A673 (cell line): ENCODE results near the gene HAGH. TPM values are rescaled to one million over a fixed set of nuclear protein-coding genes. Genes with fewer than 3 reads are reported as not detected.

Experiments used
- BruUV-seq: library from RNA; stranded (reverse); fragments of 400-500 nt; replicated peaks from 2 replicates; lab custom pipeline; 2021; lab: Mats Ljungman, UMichigan
- CTCF ChIA-PET: fragments of 300-600 bp; sonication (Branson Sonifier 250); formaldehyde crosslinking; loops from one replicate; lab custom pipeline; 2022; ENCODE audit warnings: antibody characterized with exemption; lab: Charles Lee
- POLR2A ChIA-PET: fragments of 300-600 bp; sonication (Branson Sonifier 250); formaldehyde crosslinking; loops from one replicate; lab custom pipeline; 2022; ENCODE audit warnings: antibody characterized with exemption; ENCODE audit not compliant: low non-redundant PET; lab: Charles Lee
- DNase-seq: peaks from one replicate; pipeline ENCODE4 v3.0.0-alpha.2; 2015; ENCODE audit warnings: low spot score
- H3K27ac ChIP-seq: fragments of 200-600 bp; sonication (generic); 2 replicates; pipeline ENCODE4 v1.5.1; 2016; ENCODE audit warnings: mixed run types, low read depth, mild to moderate bottlenecking, mixed read lengths, antibody characterized with exemption, low read length; ENCODE audit not compliant: poor library complexity, severe bottlenecking
- H3K27me3 ChIP-seq: fragments of 200-600 bp; sonication (generic); replicated peaks from 2 replicates; pipeline ENCODE4 v1.6.1; 2017; ENCODE audit warnings: mixed run types, low read depth, mild to moderate bottlenecking, mixed read lengths, antibody characterized with exemption, low read length; ENCODE audit not compliant: insufficient read depth, poor library complexity
- H3K36me3 ChIP-seq: fragments of 200-600 bp; sonication (generic); 2 replicates; pipeline ENCODE4 v1.6.1; 2016; ENCODE audit warnings: mixed run types, mild to moderate bottlenecking, mixed read lengths, antibody characterized with exemption, low read length; ENCODE audit not compliant: insufficient read depth, poor library complexity, severe bottlenecking
- H3K4me1 ChIP-seq: fragments of 200-600 bp; sonication (generic); 2 replicates; pipeline ENCODE4 v1.6.1; 2017; ENCODE audit warnings: mixed run types, mild to moderate bottlenecking, mixed read lengths, antibody characterized with exemption, low read length; ENCODE audit not compliant: insufficient read depth, poor library complexity, severe bottlenecking
- H3K4me3 ChIP-seq: fragments of 200-600 bp; sonication (generic); 2 replicates; pipeline ENCODE4 v1.5.1; 2016; ENCODE audit warnings: low read depth, mixed run types, mild to moderate bottlenecking, mixed read lengths, low read length; ENCODE audit not compliant: poor library complexity, severe bottlenecking
- H3K9me3 ChIP-seq: fragments of 200-600 bp; sonication (generic); 2 replicates; pipeline ENCODE4 v1.6.1; 2016; ENCODE audit warnings: mixed run types, low read depth, mild to moderate bottlenecking, mixed read lengths, antibody characterized with exemption, low read length; ENCODE audit not compliant: poor library complexity, severe bottlenecking
- EZH2 ChIP-seq: fragments of 200-600 bp; sonication (generic); IDR thresholded peaks from 2 replicates; pipeline ENCODE4 v1.6.1; 2017; ENCODE audit warnings: borderline replicate concordance, low read depth, mild to moderate bottlenecking, mixed read lengths, antibody characterized with exemption, low read length; ENCODE audit not compliant: poor library complexity, severe bottlenecking
- intact Hi-C: fragments of 100-400 bp; cut with micrococcal nuclease; formaldehyde crosslinking; loops from one replicate; pipeline ENCODE4 v1.10.0; 2022; ENCODE audit not compliant: unreplicated experiment
- total RNA-seq: library from RNA; stranded (reverse); gene quantifications from 2 replicates; pipeline ENCODE4 v1.2.3, GENCODE V29; 2021
- TF ChIP-seq, protein P1 (sequence below): fragments of 300-800, 200-600 bp; sonication (generic); conservative IDR thresholded peaks from 2 replicates; pipeline ENCODE4 v1.5.1; 2017; ENCODE audit warnings: low read depth, mild to moderate bottlenecking, antibody characterized with exemption, low read length, moderate library complexity, mixed read lengths

Gene HAGH
- total RNA-seq, 1 experiment from 2014 or later: 14.4 TPM

DNA sequence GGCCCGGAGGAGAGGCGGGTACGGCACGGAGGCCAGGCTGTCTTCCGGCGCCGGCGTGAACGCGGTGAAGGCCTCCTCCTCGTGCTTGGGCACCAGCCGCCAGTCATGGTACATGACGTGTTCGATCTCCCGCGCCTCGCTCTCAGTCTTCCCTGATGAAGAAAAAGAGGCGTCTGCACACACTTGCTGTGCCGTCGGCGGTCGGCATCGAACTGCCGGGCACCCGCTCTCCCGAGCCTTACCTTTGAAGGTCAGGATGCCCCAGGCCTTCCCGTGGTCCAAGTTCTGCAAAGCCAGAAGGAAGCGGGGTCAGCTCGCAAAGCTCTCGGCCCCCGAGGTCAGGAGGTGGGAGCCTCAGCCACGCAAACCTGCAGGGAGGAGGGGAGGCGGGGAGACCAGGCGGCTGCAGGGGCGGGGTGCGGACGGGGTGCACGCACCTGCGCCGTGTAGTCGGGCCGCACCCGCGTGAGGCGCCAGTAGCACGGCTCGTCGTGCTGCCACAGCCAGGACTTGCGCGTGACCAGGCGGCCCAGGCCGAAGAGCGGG, 54.2 kb downstream of the HAGH start, which contains the start of gene EME2:
Gene EME2, plus strand, starts transcription at position 449 of the 546 bp plus-strand sequence. CDS start 418 bp downstream, outside the sequence.
- no peak for TF ChIP-seq EZH2
- TF ChIP-seq, protein P1, sequence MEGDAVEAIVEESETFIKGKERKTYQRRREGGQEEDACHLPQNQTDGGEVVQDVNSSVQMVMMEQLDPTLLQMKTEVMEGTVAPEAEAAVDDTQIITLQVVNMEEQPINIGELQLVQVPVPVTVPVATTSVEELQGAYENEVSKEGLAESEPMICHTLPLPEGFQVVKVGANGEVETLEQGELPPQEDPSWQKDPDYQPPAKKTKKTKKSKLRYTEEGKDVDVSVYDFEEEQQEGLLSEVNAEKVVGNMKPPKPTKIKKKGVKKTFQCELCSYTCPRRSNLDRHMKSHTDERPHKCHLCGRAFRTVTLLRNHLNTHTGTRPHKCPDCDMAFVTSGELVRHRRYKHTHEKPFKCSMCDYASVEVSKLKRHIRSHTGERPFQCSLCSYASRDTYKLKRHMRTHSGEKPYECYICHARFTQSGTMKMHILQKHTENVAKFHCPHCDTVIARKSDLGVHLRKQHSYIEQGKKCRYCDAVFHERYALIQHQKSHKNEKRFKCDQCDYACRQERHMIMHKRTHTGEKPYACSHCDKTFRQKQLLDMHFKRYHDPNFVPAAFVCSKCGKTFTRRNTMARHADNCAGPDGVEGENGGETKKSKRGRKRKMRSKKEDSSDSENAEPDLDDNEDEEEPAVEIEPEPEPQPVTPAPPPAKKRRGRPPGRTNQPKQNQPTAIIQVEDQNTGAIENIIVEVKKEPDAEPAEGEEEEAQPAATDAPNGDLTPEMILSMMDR: no peak
- CTCF ChIA-PET: interaction anchor here (0.7 to 1.4 kb wide), 3 partner anchors 10 to 67 kb away, joined by 3 to 5 read pairs (median 3); partner anchors contain the start of genes MAPK8IP3, NUBP2 and SPSB3
- intact Hi-C loops: loop anchor here (10.0 kb wide), 1 partner anchor 52 kb away; the partner anchor contains the start of genes FAHD1 and HAGH
- peak within 1 kb of the TSS; percentile 98 for H3K27ac ChIP-seq
- H3K9me3 ChIP-seq: no peaks in the 10 kb centered on the region
- DNase-seq: no peak
- H3K4me3 ChIP-seq: peak within 1 kb of the TSS; percentile 63
- H3K27me3 ChIP-seq: no peaks in the 10 kb centered on the region
- POLR2A ChIA-PET: interaction anchor here (0.8 kb wide), 1 partner anchor 10 kb away, joined by 9 read pairs; the partner anchor contains the start of gene NUBP2
- no TSS peak for BruUV-seq
- H3K36me3 ChIP-seq: peaks cover 15% of the 10 kb centered on the region
- peaks cover 4% of the 10 kb centered on the region for H3K4me1 ChIP-seq

DNA sequence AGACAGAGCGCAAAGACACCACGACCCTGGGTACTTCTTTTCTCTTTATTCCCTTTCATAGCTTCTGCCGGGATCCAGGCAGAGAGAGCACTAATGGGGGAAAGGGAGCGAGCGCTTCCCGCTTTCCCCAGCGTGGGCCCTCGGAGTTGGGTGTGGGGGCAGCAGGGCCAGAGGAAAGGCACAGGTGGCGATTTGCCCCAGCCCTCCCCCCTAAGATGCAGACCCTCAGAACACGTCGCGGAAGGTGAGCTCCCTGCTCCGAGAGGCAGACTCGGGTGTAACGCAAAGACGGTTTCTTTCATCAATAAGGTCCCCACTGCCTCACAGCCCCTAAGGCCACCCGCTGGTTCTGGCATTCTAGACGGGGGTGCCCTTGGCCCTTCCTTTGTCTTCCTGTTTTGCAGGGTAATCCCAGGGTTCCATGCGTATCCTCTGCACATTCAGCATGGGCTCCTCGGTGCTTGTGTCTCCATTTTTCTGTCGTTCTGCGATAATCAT, 54.7 kb downstream of the HAGH start:
- DNase-seq: peak; percentile 65
- Histone ChIP-seq H3K4me3 (peak overlapping the region; percentile 63), H3K27ac (peak overlapping the region; percentile 98), H3K27me3 (no peaks in the 10 kb centered on the region), H3K36me3 (peaks cover 15% of the 10 kb centered on the region), H3K9me3 (no peaks in the 10 kb centered on the region), H3K4me1 (peaks cover 4% of the 10 kb centered on the region)
- TF ChIP-seq EZH2: no peak
- TF ChIP-seq, protein P1: no peak
- CTCF ChIA-PET: interaction anchor here (0.6 kb wide), 1 partner anchor 41 kb away, joined by 3 read pairs; no protein-coding TSS in a partner anchor
- intact Hi-C loops: loop anchor here (10.0 kb wide), 1 partner anchor 53 kb away; the partner anchor contains the start of genes FAHD1 and HAGH
- BruUV-seq: TSS peak; percentile 95
- POLR2A ChIA-PET: interaction anchor here (0.8 kb wide), 1 partner anchor 11 kb away, joined by 9 read pairs; the partner anchor contains the start of gene NUBP2

DNA sequence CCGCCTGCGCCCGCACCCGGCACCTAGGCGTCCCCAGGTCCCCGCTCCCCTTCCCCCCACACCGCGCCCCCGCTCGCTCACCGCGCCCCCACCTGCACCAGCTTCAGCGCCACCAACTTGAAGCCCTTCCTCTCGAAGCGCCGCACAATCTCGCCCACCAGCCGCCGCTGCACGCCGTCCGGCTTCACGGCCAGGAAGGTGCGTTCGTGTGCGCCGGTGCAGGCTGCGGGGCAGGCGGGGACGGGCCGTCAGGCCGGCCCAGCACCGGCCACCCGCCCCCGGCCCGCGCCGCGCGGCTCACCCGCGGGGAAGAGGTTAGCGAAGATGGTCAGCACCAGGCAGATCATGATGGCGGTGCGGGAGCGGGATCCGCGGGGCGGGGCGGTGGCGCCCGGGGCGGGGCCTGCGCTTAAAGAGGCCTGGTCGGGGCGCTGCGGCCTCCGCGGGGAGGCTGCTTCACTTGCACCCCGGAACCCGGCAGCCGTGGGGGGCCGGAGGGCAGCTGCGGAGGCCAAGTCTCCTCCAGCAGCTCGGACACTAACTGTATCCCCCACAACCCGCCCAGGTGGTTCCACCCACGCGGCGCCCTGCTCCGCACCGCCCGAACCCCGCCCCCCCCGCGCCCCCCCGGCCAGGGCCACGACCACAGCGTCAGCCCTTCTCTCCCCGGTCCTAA, 55.3 kb downstream of the HAGH start, which contains the start of gene NME3:
Gene NME3, minus strand, starts transcription at position 356 of the 676 bp plus-strand sequence. Its CDS starts 9 bp downstream, at position 347.
- intact Hi-C loops: loop anchor here (10.0 kb wide), 1 partner anchor 53 kb away; the partner anchor contains the start of genes FAHD1 and HAGH
- peaks cover 15% of the 10 kb centered on the region for H3K36me3 ChIP-seq
- peak; percentile 71 for DNase-seq
- peak within 1 kb of the TSS; percentile 98 for H3K27ac ChIP-seq
- TF ChIP-seq EZH2: no peak
- TF ChIP-seq, protein P1: no peak
- no peaks in the 10 kb centered on the region for H3K9me3 ChIP-seq
- ChIA-PET CTCF (interaction anchor here (0.6 kb wide), 1 partner anchor 42 kb away, joined by 3 read pairs; no protein-coding TSS in a partner anchor), POLR2A (interaction anchor here (0.8 kb wide), 1 partner anchor 11 kb away, joined by 9 read pairs; the partner anchor contains the start of gene NUBP2)
- peaks cover 4% of the 10 kb centered on the region for H3K4me1 ChIP-seq
- BruUV-seq: no TSS peak
- H3K4me3 ChIP-seq: peak within 1 kb of the TSS; percentile 63
- no peaks in the 10 kb centered on the region for H3K27me3 ChIP-seq
